ENCODE measurements around the gene QKI. TPM values are rescaled to one million over a fixed set of nuclear protein-coding genes. Genes with fewer than 3 reads are reported as not detected.

Gene QKI
- 260 and 267 TPM in 2 replicates for total RNA-seq
- long read RNA-seq, full-length matches to known transcripts = 8 of 48 reads
- long read RNA-seq, partial matches to known transcripts = 17 of 48 reads
- long read RNA-seq, other reads (novel, unspliced or antisense) = 23 of 48 reads

GRCh38 chr6:163414117-163414945 lies at the start of gene QKI:
Gene QKI, plus strand, starts transcription at chr6:163414718. Its CDS starts 476 bp downstream, at chr6:163415194.
- Mint-ChIP-seq H3K9me3 (peaks cover 3% of the 10 kb centered on the region), H3K27me3 (ENCODE audit: low read depth) (no peaks in the 10 kb centered on the region), H3K36me3 (ENCODE audit: low read depth) (peaks cover 12% of the 10 kb centered on the region), H3K4me1 (peaks cover 47% of the 10 kb centered on the region), H3K27ac (ENCODE audit: unreplicated experiment) (no peak within 1 kb of the TSS), H3K4me3 (peak within 1 kb of the TSS; percentile 90)
- TF ChIP-seq CTCF (conservative IDR thresholded peaks at IDR 0.05) = no peak
- DNase-seq (ENCODE audit: low read depth, low spot score) = peak; percentile 57

- no peak overlapping the region for H3K27ac Mint-ChIP-seq (ENCODE audit: unreplicated experiment)
- H3K27me3 Mint-ChIP-seq (ENCODE audit: low read depth) = no peaks in the 10 kb centered on the region
- TF ChIP-seq CTCF (conservative IDR thresholded peaks at IDR 0.05) = no peak
- H3K4me3 Mint-ChIP-seq = no peak overlapping the region
- no peaks in the 10 kb centered on the region for H3K36me3 Mint-ChIP-seq (ENCODE audit: low read depth)
- peaks cover 57% of the 10 kb centered on the region for H3K4me1 Mint-ChIP-seq
- H3K9me3 Mint-ChIP-seq = no peaks in the 10 kb centered on the region
- DNase-seq (ENCODE audit: low read depth, low spot score) = no peak
Observed at GRCh38 chr6:163366288-163366687, 48.2 kb upstream of the QKI start.

GRCh38 chr6:163367497-163368183 lies 46.9 kb upstream of the QKI start:
- H3K36me3 Mint-ChIP-seq (ENCODE audit: low read depth) = no peaks in the 10 kb centered on the region
- TF ChIP-seq CTCF (conservative IDR thresholded peaks at IDR 0.05) = no peak
- peak overlapping the region; percentile 31 for H3K27ac Mint-ChIP-seq (ENCODE audit: unreplicated experiment)
- no peaks in the 10 kb centered on the region for H3K9me3 Mint-ChIP-seq
- peaks cover 50% of the 10 kb centered on the region for H3K4me1 Mint-ChIP-seq
- H3K27me3 Mint-ChIP-seq (ENCODE audit: low read depth) = no peaks in the 10 kb centered on the region
- H3K4me3 Mint-ChIP-seq = no peak overlapping the region
- no peak for DNase-seq (ENCODE audit: low read depth, low spot score)

- no peaks in the 10 kb centered on the region for H3K36me3 Mint-ChIP-seq (ENCODE audit: low read depth)
- H3K27me3 Mint-ChIP-seq (ENCODE audit: low read depth) = no peaks in the 10 kb centered on the region
- no peak overlapping the region for H3K27ac Mint-ChIP-seq (ENCODE audit: unreplicated experiment)
- TF ChIP-seq CTCF (conservative IDR thresholded peaks at IDR 0.05) = no peak
- no peaks in the 10 kb centered on the region for H3K9me3 Mint-ChIP-seq
- H3K4me3 Mint-ChIP-seq = no peak overlapping the region
- DNase-seq (ENCODE audit: low read depth, low spot score) = no peak
- H3K4me1 Mint-ChIP-seq = peaks cover 49% of the 10 kb centered on the region
Observed at GRCh38 chr6:163369141-163369540, 45.4 kb upstream of the QKI start.

- no peak for TF ChIP-seq CTCF (conservative IDR thresholded peaks at IDR 0.05)
Observed at GRCh38 chr6:163369628-163370365, 44.7 kb upstream of the QKI start.

More at GRCh38 chr6:163369628-163370365, 44.7 kb upstream of the QKI start:
- no peak for DNase-seq (ENCODE audit: low read depth, low spot score)
- peaks cover 55% of the 10 kb centered on the region for H3K4me1 Mint-ChIP-seq
- no peak overlapping the region for H3K4me3 Mint-ChIP-seq
- H3K27ac Mint-ChIP-seq (ENCODE audit: unreplicated experiment) = peak overlapping the region; percentile 12
- H3K36me3 Mint-ChIP-seq (ENCODE audit: low read depth) = no peaks in the 10 kb centered on the region
- no peaks in the 10 kb centered on the region for H3K27me3 Mint-ChIP-seq (ENCODE audit: low read depth)
- H3K9me3 Mint-ChIP-seq = no peaks in the 10 kb centered on the region
